Measurements from ENCODE around the gene SLC22A23.

SLC22A23 gene

DNA sequence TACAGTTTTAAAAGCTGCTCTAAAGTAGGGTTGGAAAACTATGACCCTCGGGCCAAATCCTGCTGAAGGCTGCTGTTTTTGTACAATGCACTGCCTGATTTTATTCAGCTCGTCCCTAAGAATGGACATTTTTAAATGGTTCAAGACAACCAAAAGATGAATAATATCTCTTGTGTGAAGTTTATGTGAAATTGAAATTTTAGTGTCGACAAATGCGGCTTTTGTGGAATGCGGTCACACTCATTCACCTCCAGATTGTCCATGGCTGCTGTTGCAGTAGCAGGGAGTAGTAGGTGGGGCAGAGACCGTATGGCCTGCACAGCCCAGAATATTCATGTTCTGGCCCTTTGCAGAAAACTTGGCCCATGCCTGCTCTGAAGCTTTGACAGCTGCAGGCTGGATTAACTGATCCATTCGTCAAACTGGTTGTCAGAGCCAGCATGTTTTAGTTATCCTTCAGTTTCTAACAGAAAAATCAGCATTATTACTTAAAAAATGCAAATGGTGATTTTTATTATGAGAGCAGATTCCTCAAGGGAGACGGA is 106.5 kb downstream of the SLC22A23 start:
- no peak for DNase-seq

GRCh38 chr6:3349388-3350251 is 107.2 kb downstream of the SLC22A23 start:
- no peak for DNase-seq

DNA sequence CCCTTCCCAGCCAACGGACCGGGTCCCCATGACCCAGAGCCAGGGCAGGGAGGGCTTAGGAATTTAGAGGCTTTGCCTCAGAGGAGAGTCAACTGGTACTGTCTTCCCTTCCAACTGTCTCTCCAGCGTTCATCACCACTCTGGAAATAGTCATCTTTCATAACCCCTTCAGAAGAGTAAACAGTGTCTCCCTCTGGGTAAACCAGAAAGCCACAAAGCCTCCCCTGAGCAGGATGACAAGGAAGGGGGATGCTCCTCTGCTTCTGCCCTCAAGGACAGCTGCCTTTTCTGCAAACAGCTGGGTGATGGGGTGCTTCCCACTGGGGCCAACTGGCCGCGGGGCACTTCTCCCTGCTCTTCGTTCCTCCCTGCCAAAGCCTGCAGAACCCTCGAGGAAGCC is 108.0 kb downstream of the SLC22A23 start:
- peak; percentile 51 for DNase-seq

- no peak for DNase-seq
Measured at GRCh38 chr6:3347826-3348225, 109.0 kb downstream of the SLC22A23 start.

GRCh38 chr6:3347247-3347646 is 109.6 kb downstream of the SLC22A23 start:
- no peak for DNase-seq

DNA sequence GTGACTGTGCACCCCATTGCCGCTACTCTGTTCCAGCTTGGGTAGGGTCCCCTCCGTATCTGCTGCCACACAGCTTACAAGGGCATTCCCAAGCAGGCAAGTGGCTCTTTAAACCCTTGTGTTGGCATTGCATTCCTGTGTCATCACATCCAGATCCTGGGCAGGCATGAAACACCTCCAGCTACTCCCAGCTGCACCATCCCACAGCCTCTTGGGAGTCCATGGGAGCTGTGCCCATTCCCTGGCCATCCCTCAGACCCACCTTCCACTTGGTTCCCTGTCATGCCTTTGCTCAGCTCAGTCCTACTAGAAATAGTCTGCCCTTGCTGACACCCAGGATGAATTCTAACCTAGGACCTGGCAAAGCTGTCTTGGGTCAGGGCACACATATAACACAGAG is 110.4 kb downstream of the SLC22A23 start:
- DNase-seq: no peak

DNA sequence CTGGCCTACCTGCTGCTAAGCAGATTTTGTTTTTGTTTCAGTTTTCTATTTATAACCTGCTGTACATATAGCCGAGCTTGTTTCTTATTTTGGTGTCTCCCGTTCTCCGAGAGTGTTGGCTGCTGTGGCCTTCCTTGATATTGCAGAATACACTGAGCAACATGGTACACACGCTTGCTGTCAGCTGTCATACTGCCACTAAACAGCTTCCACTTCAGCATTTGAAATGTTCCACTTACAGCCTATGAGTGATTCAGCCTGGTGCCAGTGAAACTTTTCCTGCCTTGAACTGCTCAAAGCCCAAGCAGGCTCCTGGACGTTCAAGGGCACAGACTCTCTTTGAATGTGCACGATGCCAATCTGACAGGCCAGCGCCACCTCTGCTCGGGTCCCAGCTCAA is 111.0 kb downstream of the SLC22A23 start:
- DNase-seq: no peak

GRCh38 chr6:3343089-3343883 is 113.6 kb downstream of the SLC22A23 start:
- DNase-seq: no peak

DNA sequence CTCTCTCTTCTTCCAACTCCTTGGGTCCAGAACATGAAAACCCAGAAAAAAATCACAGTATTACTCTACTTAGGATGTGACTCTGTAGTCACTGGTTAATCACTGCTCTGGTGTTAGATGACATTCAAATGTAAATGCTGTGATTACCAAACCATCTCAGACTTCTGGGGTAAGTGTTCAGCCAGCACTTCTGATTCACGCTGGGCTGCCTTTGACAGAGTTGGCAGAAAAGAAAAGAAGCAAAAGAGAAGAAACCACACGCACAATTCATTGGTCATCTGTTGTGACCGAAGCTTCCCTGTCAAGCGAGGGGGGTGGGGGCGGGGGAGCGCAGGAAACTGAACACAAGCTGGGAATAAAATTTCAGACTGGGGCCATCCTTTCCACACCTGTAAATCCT is 115.4 kb downstream of the SLC22A23 start:
- DNase-seq: peak; percentile 3

- no peak for DNase-seq
Measured at GRCh38 chr6:3340894-3341293, 116.0 kb downstream of the SLC22A23 start.

DNA sequence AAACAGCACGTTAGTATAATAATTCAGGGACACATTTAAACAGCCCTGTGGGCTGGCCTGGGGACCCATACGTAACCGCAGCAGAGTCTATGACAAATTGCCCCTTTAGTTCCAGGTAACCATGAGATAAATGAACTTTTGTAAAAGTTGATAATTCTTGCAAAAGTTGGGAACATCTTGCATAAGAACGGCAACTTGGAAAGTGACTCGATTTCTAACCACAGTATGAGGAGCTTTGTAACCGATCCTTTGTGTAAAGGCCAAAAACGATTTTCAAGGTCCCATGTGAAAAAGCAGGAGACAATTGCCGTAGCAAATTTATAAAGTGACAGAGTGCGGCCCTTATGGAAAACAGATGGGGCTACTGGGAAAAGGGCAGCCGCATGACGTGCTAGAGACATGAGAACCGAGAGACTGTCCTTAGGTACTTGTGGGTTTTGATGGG is 116.5 kb downstream of the SLC22A23 start:
- no peak for DNase-seq

- no peak for DNase-seq
Measured at GRCh38 chr6:3339811-3340210, 117.0 kb downstream of the SLC22A23 start.

DNA sequence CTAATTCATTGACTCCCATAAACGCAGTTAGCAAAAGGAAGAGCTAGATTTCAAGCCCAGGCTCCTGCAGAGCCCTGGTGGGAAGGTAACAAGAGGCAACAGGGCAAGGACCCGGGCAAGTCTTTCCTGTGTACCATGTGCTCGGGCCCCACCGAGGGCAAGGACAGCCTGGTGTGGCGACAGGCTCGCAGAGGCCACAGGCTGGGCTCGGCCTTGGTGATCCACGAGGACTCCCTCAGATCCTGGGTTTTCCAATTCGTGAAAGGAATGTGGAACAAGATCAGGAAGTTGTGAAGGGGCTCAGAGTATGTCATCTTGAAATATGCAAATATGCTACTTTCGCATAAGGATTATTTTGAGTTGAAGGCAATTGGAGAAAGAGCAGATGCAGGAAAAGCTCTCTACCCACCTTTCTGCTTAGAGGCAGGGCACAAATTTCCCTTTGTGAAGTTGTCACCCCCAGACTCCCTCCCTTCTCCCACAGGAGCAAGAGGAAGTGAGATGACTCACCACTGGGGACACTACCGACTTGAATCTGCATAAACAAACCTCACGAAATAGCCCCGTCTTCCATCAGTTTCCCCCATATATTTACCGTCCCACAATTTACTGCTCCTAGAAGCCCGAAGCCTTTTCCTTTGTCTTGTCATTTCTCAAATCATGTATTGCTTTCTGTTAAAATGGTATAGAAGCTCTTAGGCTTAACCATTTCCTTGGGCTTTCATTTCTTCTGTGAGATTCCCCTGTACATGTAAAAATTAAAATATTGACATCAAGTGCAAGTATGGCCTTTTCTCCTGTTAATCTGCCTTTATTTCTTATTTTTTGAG is 119.1 kb downstream of the SLC22A23 start:
- DNase-seq: peak; percentile 41

GRCh38 chr6:3336859-3337515 is 119.9 kb downstream of the SLC22A23 start:
- no peak for DNase-seq

DNA sequence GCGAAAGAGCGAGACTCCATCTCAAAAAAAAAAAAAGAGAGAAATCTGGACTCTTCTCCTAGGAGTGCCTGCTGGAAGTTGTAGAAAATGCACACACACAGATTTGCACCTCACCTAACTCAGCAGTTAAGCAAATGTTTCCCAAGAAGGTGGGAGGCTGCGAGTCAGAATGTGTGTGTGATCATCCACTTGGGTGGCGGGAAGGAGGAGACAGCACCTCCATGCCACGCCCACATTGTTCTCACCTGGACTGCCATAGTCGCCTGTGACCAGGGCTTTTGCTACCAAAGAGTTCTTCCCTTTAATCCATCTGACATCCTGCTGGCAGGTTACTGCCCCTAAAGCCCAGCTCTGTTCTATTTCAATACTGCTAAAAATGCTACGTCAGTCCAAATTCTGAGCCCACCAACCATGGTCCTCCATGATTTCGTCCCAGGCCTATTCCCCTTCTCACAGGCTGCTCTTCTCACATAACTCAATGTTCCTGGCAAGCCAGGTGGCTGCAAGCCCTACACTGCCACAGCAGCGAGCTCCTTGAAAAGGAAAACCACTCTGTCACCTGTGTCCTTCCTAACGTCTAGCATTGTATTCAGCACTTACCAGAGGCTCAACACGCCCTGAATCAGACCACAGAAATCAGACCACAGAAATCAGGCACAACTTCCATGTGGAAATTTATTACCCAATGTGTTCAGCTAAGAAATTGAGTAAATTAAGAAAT is 120.6 kb downstream of the SLC22A23 start:
- DNase-seq: no peak

GRCh38 chr6:3335169-3335568 is 121.7 kb downstream of the SLC22A23 start:
- DNase-seq: no peak

DNA sequence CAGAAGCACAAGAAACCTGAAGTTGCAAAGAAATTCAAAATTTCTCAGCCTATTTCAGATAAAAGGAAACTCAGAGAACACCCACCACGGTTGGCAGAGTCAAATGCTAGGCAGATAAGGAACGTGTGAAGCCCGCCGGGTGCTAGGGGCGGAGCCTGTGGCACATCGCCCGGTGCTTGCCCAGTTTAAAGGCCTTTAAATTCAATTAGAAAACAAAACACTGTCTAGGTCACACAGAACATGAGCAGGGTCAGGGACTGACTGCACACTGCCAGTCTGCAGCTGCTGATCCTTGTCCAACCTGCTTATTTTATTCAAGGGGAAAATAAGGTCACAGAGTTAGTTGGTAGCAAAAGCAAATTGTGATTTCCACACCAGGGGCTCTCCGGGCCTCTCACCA is 122.3 kb downstream of the SLC22A23 start:
- DNase-seq: no peak

GRCh38 chr6:3333263-3333662 is 123.6 kb downstream of the SLC22A23 start:
- no peak for DNase-seq

GRCh38 chr6:3331971-3332370 is 124.9 kb downstream of the SLC22A23 start:
- DNase-seq: no peak

DNA sequence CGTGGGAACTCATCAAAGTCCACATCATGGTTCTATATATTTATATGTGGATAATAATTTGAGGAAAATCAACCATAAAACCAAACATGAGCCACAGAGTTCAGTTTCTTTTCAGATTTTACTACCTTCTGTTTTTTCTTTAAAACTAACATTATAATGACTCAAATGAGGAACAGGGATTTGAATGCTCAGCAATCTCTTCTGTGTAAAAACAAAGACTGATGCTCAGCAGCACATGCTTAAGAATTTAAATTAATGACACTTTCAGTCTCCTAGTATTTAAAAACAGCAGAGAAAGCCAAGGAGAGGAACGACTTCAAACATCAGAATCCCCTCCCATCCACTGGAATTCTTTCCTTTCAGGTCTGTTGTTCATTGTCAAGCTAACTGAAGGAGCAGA is 125.4 kb downstream of the SLC22A23 start:
- DNase-seq: no peak

- DNase-seq: no peak
Measured at GRCh38 chr6:3330199-3330598, 126.7 kb downstream of the SLC22A23 start.

Data from MV-4-11 (cell line).